PC-3 (cell line): Measurements from ENCODE around the gene MRPL45. TPM values are rescaled to one million over a fixed set of nuclear protein-coding genes. Genes with fewer than 3 reads are reported as not detected.

ENCODE experiments used
- ATAC-seq: fragments of 200-7000 bp; cut with Tn5 transposase; 2 replicates; pipeline ENCODE4 v1.9.1; 2020; ENCODE audit warnings: mild to moderate bottlenecking, moderate library complexity
- BruUV-seq: library from RNA; stranded (reverse); fragments of 400-500 nt; replicated peaks from 2 replicates; lab custom pipeline; 2021; lab: Mats Ljungman, UMichigan
- CTCF ChIA-PET: fragments of 300-600 bp; sonication (Branson Sonifier 250); formaldehyde crosslinking; loops from one replicate; lab custom pipeline; 2022; ENCODE audit warnings: antibody characterized with exemption; lab: Charles Lee
- POLR2A ChIA-PET: fragments of 300-600 bp; sonication (Branson Sonifier 250); formaldehyde crosslinking; loops from one replicate; lab custom pipeline; 2022; ENCODE audit warnings: antibody characterized with exemption; ENCODE audit not compliant: unreplicated experiment; lab: Charles Lee
- DNase-seq: peaks from one replicate; pipeline ENCODE4 v3.0.0-alpha.2; 2015
- H2AFZ ChIP-seq: fragments of 300-600 bp; sonication (generic); 2 replicates; pipeline ENCODE4 v1.6.0; 2016; ENCODE audit warnings: antibody characterized with exemption, low read length
- H3F3A ChIP-seq: fragments of 300-600 bp; sonication (generic); one replicate; pipeline ENCODE4 v1.6.0; 2017; ENCODE audit warnings: antibody characterized with exemption, low read length, control low read depth, mild to moderate bottlenecking; ENCODE audit not compliant: unreplicated experiment
- H3K27ac ChIP-seq: fragments of 300-600 bp; sonication (generic); 2 replicates; pipeline ENCODE4 v1.5.1; 2016; ENCODE audit warnings: mild to moderate bottlenecking, low read length
- H3K27me3 ChIP-seq: fragments of 300-600 bp; sonication (generic); 2 replicates; pipeline ENCODE4 v1.6.1; 2016; ENCODE audit warnings: low read length, mixed read lengths
- H3K36me3 ChIP-seq: fragments of 300-600 bp; sonication (generic); 2 replicates; pipeline ENCODE4 v1.6.1; 2016; ENCODE audit warnings: low read depth, mixed run types, low read length, mixed read lengths
- H3K4me1 ChIP-seq: fragments of 300-600 bp; sonication (generic); 2 replicates; pipeline ENCODE4 v1.5.1; 2016; ENCODE audit warnings: low read length; ENCODE audit not compliant: insufficient read depth
- H3K4me2 ChIP-seq: fragments of 300-600 bp; sonication (generic); 2 replicates; pipeline ENCODE4 v1.6.0; 2016; ENCODE audit warnings: low read length
- H3K4me3 ChIP-seq: fragments of 300-600 bp; sonication (generic); 2 replicates; pipeline ENCODE4 v1.5.1; 2016; ENCODE audit warnings: mild to moderate bottlenecking, low read length, mixed read lengths
- H3K79me2 ChIP-seq: fragments of 300-600 bp; sonication (generic); 2 replicates; pipeline ENCODE4 v1.6.1; 2017; ENCODE audit warnings: low read length, mixed read lengths
- H3K9ac ChIP-seq: fragments of 300-600 bp; sonication (generic); 2 replicates; pipeline ENCODE4 v1.6.0; 2016; ENCODE audit warnings: mild to moderate bottlenecking, low read length
- H3K9me2 ChIP-seq: fragments of 300-600 bp; sonication (generic); replicated peaks from 2 replicates; pipeline ENCODE4 v1.6.1; 2016; ENCODE audit warnings: mixed run types, low read length, mixed read lengths
- H3K9me3 ChIP-seq: fragments of 300-600 bp; sonication (generic); 2 replicates; pipeline ENCODE4 v1.6.1; 2016; ENCODE audit warnings: low read length, mixed read lengths
- H4K20me1 ChIP-seq: fragments of 300-600 bp; sonication (generic); 2 replicates; pipeline ENCODE4 v1.6.1; 2016; ENCODE audit warnings: low read length, mixed read lengths
- CTCF ChIP-seq: fragments of 300-600 bp; sonication (generic); conservative IDR thresholded peaks from 2 replicates; pipeline ENCODE4 v1.5.1; 2017; ENCODE audit warnings: antibody characterized with exemption, low read depth, mild to moderate bottlenecking, low read length
- EZH2 ChIP-seq: fragments of 300-600 bp; sonication (generic); IDR thresholded peaks from one replicate; pipeline ENCODE4 v1.6.1; 2017; ENCODE audit warnings: antibody characterized with exemption, mild to moderate bottlenecking, low read length; ENCODE audit not compliant: unreplicated experiment
- EZH2phosphoT487 ChIP-seq: fragments of 300-600 bp; sonication (generic); IDR thresholded peaks from 2 replicates; pipeline ENCODE4 v1.6.1; 2018; ENCODE audit warnings: mild to moderate bottlenecking, antibody characterized with exemption, low read length, borderline replicate concordance
- intact Hi-C: fragments of 100-400 bp; cut with micrococcal nuclease; formaldehyde crosslinking; loops from 2 replicates; pipeline ENCODE4 v1.9.0; 2023
- total RNA-seq: library from RNA; depleted of rRNA; stranded (reverse); fragments of >200 nt; gene quantifications from 2 replicates; pipeline ENCODE4 v1.2.3, GENCODE V29; 2014

The MRPL45 gene
- total RNA-seq, 1 experiment from 2014 or later = 34.3 TPM

GRCh38 chr17:38343608-38344419, 46.8 kb downstream of the MRPL45 start, which contains the start of gene GPR179:
Gene GPR179 (minus strand): TSS chr17:38343956. CDS start chr17:38343789, 167 bp downstream.
- BruUV-seq = no TSS peak
- CTCF ChIA-PET = no interaction called here

GRCh38 chr17:38344420-38344745, 47.4 kb downstream of the MRPL45 start:
- Histone ChIP-seq H3K9ac (no peak overlapping the region), H4K20me1 (no peaks in the 10 kb centered on the region), H3K4me2 (no peak overlapping the region), H2AFZ (no peak overlapping the region), H3F3A (no peaks in the 10 kb centered on the region), H3K4me1 (no peaks in the 10 kb centered on the region), H3K9me3 (no peaks in the 10 kb centered on the region), H3K79me2 (no peaks in the 10 kb centered on the region), H3K27ac (no peak overlapping the region), H3K4me3 (no peak overlapping the region), H3K9me2 (no peaks in the 10 kb centered on the region), H3K36me3 (no peaks in the 10 kb centered on the region; the same call in 1 of the 2 replicates), H3K27me3 (no peaks in the 10 kb centered on the region)
- ChIA-PET POLR2A (no interaction called here), CTCF (no interaction called here)
- no peak for DNase-seq
- intact Hi-C loops = no loop called here
- no peak for TF ChIP-seq CTCF
- TF ChIP-seq EZH2phosphoT487 = no peak
- no peak for TF ChIP-seq EZH2
- no peak for ATAC-seq
- BruUV-seq = no TSS peak

More at GRCh38 chr17:38343608-38344419, 46.8 kb downstream of the MRPL45 start, which contains the start of gene GPR179:
- Histone ChIP-seq H4K20me1 (no peaks in the 10 kb centered on the region), H3K9ac (no peak within 1 kb of the TSS), H3K4me2 (no peak within 1 kb of the TSS), H3K27me3 (no peaks in the 10 kb centered on the region), H3K4me3 (no peak within 1 kb of the TSS), H3F3A (no peaks in the 10 kb centered on the region), H3K36me3 (no peaks in the 10 kb centered on the region), H3K4me1 (no peaks in the 10 kb centered on the region), H2AFZ (no peak within 1 kb of the TSS), H3K79me2 (no peaks in the 10 kb centered on the region), H3K9me2 (no peaks in the 10 kb centered on the region), H3K9me3 (no peaks in the 10 kb centered on the region), H3K27ac (no peak within 1 kb of the TSS)
- POLR2A ChIA-PET = no interaction called here
- intact Hi-C loops = no loop called here
- TF ChIP-seq EZH2 (no peak), CTCF (no peak)
- ATAC-seq (no peak), DNase-seq (no peak)

- DNase-seq = no peak
- no peak for ATAC-seq
- Histone ChIP-seq H3K27me3 (no peaks in the 10 kb centered on the region), H4K20me1 (no peaks in the 10 kb centered on the region), H3F3A (no peaks in the 10 kb centered on the region), H3K4me2 (no peak overlapping the region), H2AFZ (no peak overlapping the region), H3K9ac (no peak overlapping the region), H3K9me2 (no peaks in the 10 kb centered on the region), H3K4me1 (no peaks in the 10 kb centered on the region), H3K36me3 (no peaks in the 10 kb centered on the region; the same call in 1 of the 2 replicates), H3K4me3 (no peak overlapping the region), H3K79me2 (no peaks in the 10 kb centered on the region), H3K27ac (no peak overlapping the region), H3K9me3 (no peaks in the 10 kb centered on the region)
- no TSS peak for BruUV-seq
- intact Hi-C loops = no loop called here
- TF ChIP-seq EZH2 (no peak), CTCF (no peak), EZH2phosphoT487 (no peak)
- CTCF ChIA-PET = no interaction called here
- POLR2A ChIA-PET = no interaction called here
Observed at GRCh38 chr17:38345743-38346142, 48.8 kb downstream of the MRPL45 start.
